Measurements from ENCODE around the gene ATRN. TPM values are rescaled to one million over a fixed set of nuclear protein-coding genes. Genes with fewer than 3 reads are reported as not detected.

Gene ATRN
- total and polyA plus RNA-seq, 2 experiments from 2014 or later: 2.2 to 18.3 TPM

DNA sequence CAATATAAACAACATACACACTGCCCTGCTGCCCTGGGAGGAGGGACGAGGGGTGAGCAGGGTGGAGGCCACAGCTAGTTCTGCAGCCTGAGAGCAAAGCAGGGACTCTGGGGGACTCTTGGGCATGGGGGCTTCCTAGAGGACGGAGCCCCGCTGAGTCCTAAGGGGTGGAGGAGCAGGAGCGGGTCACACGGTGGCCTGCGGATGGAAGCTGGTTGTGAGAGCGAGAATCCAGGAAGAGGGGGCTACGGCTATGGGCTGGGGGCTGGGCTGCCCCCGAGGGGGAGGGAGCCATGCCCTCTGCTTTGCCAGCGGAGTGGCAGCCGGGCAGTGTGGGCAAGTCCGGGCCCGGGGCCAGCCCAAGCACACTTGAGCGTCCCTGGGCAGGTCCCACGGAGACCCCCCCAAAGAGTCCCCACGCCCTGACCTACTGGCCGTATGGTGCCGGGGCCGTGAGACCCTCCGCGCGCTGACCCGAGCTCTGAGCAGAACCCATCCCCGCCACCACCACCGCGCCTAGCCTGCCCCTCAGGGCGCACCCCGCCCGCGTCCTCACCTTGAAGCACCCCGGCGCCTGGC is 210.6 kb downstream of the ATRN start:
- Histone ChIP-seq H3K27ac (ENCODE audit: low read depth) (no peak overlapping the region), H2AFZ (peak overlapping the region; percentile 80; the same call in 1 of the 2 replicates), H3K36me3 (ENCODE audit: insufficient read depth) (no peaks in the 10 kb centered on the region), H3K9me2 (ENCODE audit: insufficient read depth) (no peaks in the 10 kb centered on the region), H3K4me2 (peak overlapping the region; percentile 90), H4K20me1 (replicated peaks; ENCODE audit: insufficient read depth) (no peaks in the 10 kb centered on the region), H3K4me1 (ENCODE audit: insufficient read depth) (peaks cover 20% of the 10 kb centered on the region), H3F3A (replicated peaks; ENCODE audit: low read depth) (0 out of 2 replicates have a peak, but pooled peaks cover 3% of the 10 kb centered on the region), H3K27me3 (ENCODE audit: insufficient read depth) (peaks cover 33% of the 10 kb centered on the region), H3K79me2 (replicated peaks; ENCODE audit: insufficient read depth) (no peaks in the 10 kb centered on the region), H3K4me3 (peak overlapping the region; percentile 74)
- ATAC-seq: peak; percentile 5
- no peak overlapping the region for H3K27ac Mint-ChIP-seq
- H3K4me1 Mint-ChIP-seq: peaks cover 37% of the 10 kb centered on the region
- TF ChIP-seq CTCF (conservative IDR thresholded peaks at IDR 0.05; ENCODE audit: low read depth in 2 of 2): no peak
- TF ChIP-seq EZH2phosphoT487 (IDR thresholded peaks at IDR 0.05; ENCODE audit: unreplicated experiment): no peak
- H3K9me3 Mint-ChIP-seq: no peaks in the 10 kb centered on the region
- H3K27me3 Mint-ChIP-seq (ENCODE audit: insufficient read depth, low read depth, poor library complexity): peaks cover 32% of the 10 kb centered on the region
- H3K4me3 Mint-ChIP-seq: peak overlapping the region; percentile 69
- DNase-seq (ENCODE audit: low spot score): no peak
- H3K36me3 Mint-ChIP-seq (ENCODE audit: low read depth): no peaks in the 10 kb centered on the region

DNA sequence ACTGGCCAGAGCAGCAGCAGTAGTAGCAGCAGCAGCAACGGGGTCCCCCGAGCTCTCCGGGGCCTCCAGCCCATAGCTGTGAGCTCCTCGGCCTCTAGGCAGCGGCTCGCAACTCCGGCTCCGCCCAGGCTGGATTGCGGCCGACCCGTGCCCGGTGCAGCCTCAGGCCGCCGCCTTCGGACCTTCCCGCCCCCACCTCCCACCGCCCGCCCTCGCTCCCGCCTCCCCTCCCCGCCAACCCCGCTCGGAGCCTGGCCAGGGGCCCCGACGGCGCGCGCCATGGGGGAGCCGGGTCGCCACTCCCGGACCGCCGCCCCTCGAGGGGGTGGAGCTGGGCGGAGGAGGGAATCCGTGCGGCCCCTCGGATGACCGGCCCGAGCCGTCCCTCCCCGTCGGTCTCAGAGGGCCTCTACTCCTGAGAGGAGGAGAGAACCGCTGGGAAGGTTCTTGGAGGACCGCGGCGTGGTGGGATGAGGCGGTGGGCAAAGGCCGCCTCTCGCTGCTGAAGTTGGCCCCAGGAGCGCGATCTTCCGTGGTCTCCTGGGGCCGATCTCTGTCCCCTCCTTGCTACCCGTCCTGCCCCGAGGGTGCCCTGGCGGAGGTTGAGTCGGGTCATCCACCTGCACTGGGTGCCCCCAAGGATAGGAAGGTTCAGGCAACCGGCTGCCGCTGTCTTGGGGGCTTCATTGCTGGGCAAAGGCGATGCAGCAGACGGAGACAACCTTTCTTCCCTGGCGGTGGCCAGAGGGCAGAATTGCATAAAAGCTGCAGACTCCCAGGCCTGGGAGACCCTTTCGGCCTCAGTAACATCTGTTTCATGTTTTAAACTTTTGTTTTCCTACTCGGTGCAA is 211.3 kb downstream of the ATRN start, which contains the start of gene ADAM33:
Gene ADAM33, minus strand, starts transcription at position 80 of the 851 bp plus-strand sequence. Its CDS starts 6 bp downstream, at position 74.
- Mint-ChIP-seq H3K27me3 (ENCODE audit: insufficient read depth, low read depth, poor library complexity) (peaks cover 31% of the 10 kb centered on the region), H3K36me3 (ENCODE audit: low read depth) (no peaks in the 10 kb centered on the region), H3K4me3 (peak within 1 kb of the TSS; percentile 69), H3K9me3 (no peaks in the 10 kb centered on the region), H3K4me1 (peaks cover 37% of the 10 kb centered on the region), H3K27ac (no peak within 1 kb of the TSS)
- Histone ChIP-seq H3K36me3 (ENCODE audit: insufficient read depth) (no peaks in the 10 kb centered on the region), H3K79me2 (replicated peaks; ENCODE audit: insufficient read depth) (no peaks in the 10 kb centered on the region), H3K4me1 (ENCODE audit: insufficient read depth) (peaks cover 27% of the 10 kb centered on the region), H3K4me3 (peak within 1 kb of the TSS; percentile 74), H2AFZ (peak within 1 kb of the TSS; percentile 97), H4K20me1 (replicated peaks; ENCODE audit: insufficient read depth) (no peaks in the 10 kb centered on the region), H3K27ac (ENCODE audit: low read depth) (no peak within 1 kb of the TSS), H3K27me3 (ENCODE audit: insufficient read depth) (peaks cover 33% of the 10 kb centered on the region), H3K4me2 (peak within 1 kb of the TSS; percentile 90), H3F3A (replicated peaks; ENCODE audit: low read depth) (0 out of 2 replicates have a peak, but pooled peaks cover 3% of the 10 kb centered on the region), H3K9me2 (ENCODE audit: insufficient read depth) (no peaks in the 10 kb centered on the region)
- peak; percentile 66 for DNase-seq (ENCODE audit: low spot score)
- ATAC-seq: peak; percentile 61
- no peak for TF ChIP-seq CTCF (conservative IDR thresholded peaks at IDR 0.05; ENCODE audit: low read depth in 2 of 2)
- TF ChIP-seq EZH2 (IDR thresholded peaks at IDR 0.05; ENCODE audit: low read depth, unreplicated experiment): peak; percentile 49
- TF ChIP-seq, protein P1, sequence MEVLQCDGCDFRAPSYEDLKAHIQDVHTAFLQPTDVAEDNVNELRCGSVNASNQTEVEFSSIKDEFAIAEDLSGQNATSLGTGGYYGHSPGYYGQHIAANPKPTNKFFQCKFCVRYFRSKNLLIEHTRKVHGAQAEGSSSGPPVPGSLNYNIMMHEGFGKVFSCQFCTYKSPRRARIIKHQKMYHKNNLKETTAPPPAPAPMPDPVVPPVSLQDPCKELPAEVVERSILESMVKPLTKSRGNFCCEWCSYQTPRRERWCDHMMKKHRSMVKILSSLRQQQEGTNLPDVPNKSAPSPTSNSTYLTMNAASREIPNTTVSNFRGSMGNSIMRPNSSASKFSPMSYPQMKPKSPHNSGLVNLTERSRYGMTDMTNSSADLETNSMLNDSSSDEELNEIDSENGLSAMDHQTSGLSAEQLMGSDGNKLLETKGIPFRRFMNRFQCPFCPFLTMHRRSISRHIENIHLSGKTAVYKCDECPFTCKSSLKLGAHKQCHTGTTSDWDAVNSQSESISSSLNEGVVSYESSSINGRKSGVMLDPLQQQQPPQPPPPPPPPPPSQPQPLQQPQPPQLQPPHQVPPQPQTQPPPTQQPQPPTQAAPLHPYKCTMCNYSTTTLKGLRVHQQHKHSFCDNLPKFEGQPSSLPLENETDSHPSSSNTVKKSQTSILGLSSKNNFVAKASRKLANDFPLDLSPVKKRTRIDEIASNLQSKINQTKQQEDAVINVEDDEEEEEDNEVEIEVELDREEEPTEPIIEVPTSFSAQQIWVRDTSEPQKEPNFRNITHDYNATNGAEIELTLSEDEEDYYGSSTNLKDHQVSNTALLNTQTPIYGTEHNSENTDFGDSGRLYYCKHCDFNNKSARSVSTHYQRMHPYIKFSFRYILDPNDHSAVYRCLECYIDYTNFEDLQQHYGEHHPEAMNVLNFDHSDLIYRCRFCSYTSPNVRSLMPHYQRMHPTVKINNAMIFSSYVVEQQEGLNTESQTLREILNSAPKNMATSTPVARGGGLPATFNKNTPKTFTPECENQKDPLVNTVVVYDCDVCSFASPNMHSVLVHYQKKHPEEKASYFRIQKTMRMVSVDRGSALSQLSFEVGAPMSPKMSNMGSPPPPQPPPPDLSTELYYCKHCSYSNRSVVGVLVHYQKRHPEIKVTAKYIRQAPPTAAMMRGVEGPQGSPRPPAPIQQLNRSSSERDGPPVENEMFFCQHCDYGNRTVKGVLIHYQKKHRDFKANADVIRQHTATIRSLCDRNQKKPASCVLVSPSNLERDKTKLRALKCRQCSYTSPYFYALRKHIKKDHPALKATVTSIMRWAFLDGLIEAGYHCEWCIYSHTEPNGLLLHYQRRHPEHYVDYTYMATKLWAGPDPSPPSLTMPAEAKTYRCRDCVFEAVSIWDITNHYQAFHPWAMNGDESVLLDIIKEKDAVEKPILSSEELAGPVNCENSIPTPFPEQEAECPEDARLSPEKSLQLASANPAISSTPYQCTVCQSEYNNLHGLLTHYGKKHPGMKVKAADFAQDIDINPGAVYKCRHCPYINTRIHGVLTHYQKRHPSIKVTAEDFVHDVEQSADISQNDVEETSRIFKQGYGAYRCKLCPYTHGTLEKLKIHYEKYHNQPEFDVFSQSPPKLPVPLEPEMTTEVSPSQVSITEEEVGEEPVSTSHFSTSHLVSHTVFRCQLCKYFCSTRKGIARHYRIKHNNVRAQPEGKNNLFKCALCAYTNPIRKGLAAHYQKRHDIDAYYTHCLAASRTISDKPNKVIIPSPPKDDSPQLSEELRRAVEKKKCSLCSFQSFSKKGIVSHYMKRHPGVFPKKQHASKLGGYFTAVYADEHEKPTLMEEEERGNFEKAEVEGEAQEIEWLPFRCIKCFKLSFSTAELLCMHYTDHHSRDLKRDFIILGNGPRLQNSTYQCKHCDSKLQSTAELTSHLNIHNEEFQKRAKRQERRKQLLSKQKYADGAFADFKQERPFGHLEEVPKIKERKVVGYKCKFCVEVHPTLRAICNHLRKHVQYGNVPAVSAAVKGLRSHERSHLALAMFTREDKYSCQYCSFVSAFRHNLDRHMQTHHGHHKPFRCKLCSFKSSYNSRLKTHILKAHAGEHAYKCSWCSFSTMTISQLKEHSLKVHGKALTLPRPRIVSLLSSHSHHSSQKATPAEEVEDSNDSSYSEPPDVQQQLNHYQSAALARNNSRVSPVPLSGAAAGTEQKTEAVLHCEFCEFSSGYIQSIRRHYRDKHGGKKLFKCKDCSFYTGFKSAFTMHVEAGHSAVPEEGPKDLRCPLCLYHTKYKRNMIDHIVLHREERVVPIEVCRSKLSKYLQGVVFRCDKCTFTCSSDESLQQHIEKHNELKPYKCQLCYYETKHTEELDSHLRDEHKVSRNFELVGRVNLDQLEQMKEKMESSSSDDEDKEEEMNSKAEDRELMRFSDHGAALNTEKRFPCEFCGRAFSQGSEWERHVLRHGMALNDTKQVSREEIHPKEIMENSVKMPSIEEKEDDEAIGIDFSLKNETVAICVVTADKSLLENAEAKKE (CRISPR knock-in tag; IDR thresholded peaks at IDR 0.05): no peak
- TF ChIP-seq EZH2phosphoT487 (IDR thresholded peaks at IDR 0.05; ENCODE audit: unreplicated experiment): no peak
- TF ChIP-seq POLR2AphosphoS5 (IDR thresholded peaks at IDR 0.05; ENCODE audit: low read depth): peak; percentile 37; the same call in 1 of the 2 replicates
